Activated T-cell treated with anti-CD3 and anti-CD28 coated beads for 24 hours (primary cell): ENCODE results near the gene RUNX1.

Experiments used
- DNase-seq: peaks from one replicate; pipeline ENCODE4 v3.0.0-alpha.2; 2020; ENCODE audit warnings: low read depth

RUNX1 gene

GRCh38 chr21:34946385-34946840 lies 102.7 kb downstream of the RUNX1 start:
- DNase-seq, result no peak

GRCh38 chr21:34945288-34945687 lies 103.8 kb downstream of the RUNX1 start:
- no peak for DNase-seq

- no peak for DNase-seq
Observed at GRCh38 chr21:34944015-34944755, 104.9 kb downstream of the RUNX1 start.

GRCh38 chr21:34942911-34943310 lies 106.2 kb downstream of the RUNX1 start:
- no peak for DNase-seq

GRCh38 chr21:34941162-34941561 lies 107.9 kb downstream of the RUNX1 start:
- no peak for DNase-seq

- DNase-seq, result no peak
Observed at GRCh38 chr21:34939673-34940331, 109.3 kb downstream of the RUNX1 start.

- no peak for DNase-seq
Observed at GRCh38 chr21:34938089-34938764, 110.9 kb downstream of the RUNX1 start.

- DNase-seq, result no peak
Observed at GRCh38 chr21:34936883-34937563, 112.1 kb downstream of the RUNX1 start.

GRCh38 chr21:34936371-34936789 lies 112.7 kb downstream of the RUNX1 start:
- no peak for DNase-seq

- no peak for DNase-seq
Observed at GRCh38 chr21:34935898-34936297, 113.2 kb downstream of the RUNX1 start.

- DNase-seq, result no peak
Observed at GRCh38 chr21:34935452-34935851, 113.7 kb downstream of the RUNX1 start.

- DNase-seq, result no peak
Observed at GRCh38 chr21:34934350-34934749, 114.8 kb downstream of the RUNX1 start.

GRCh38 chr21:34933609-34934335 lies 115.3 kb downstream of the RUNX1 start:
- peak; percentile 31 for DNase-seq

- no peak for DNase-seq
Observed at GRCh38 chr21:34932233-34932632, 116.9 kb downstream of the RUNX1 start.

GRCh38 chr21:34930971-34931370 lies 118.1 kb downstream of the RUNX1 start:
- DNase-seq, result no peak

- DNase-seq, result no peak
Observed at GRCh38 chr21:34928637-34929036, 120.5 kb downstream of the RUNX1 start.

GRCh38 chr21:34927992-34928391 lies 121.1 kb downstream of the RUNX1 start:
- no peak for DNase-seq

- DNase-seq, result no peak
Observed at GRCh38 chr21:34926803-34927467, 122.2 kb downstream of the RUNX1 start.

- DNase-seq, result no peak
Observed at GRCh38 chr21:34925597-34925996, 123.5 kb downstream of the RUNX1 start.

GRCh38 chr21:34924771-34925419 lies 124.2 kb downstream of the RUNX1 start:
- DNase-seq, result no peak

GRCh38 chr21:34924194-34924593 lies 124.9 kb downstream of the RUNX1 start:
- no peak for DNase-seq
